WTC11 (cell line): ENCODE results near the gene PRSS23. TPM values are rescaled to one million over a fixed set of nuclear protein-coding genes. Genes with fewer than 3 reads are reported as not detected.

Experiments
- ATAC-seq: fragments of 200-7000 bp; cut with Tn5 transposase; 2 replicates; pipeline ENCODE4 v1.10.0; 2021; ENCODE audit warnings: mild to moderate bottlenecking, moderate library complexity
- CTCF ChIA-PET: fragments of 300-600 bp; sonication (Branson Sonifier 250); formaldehyde crosslinking; loops from one replicate; lab custom pipeline; 2021; ENCODE audit warnings: antibody characterized with exemption; lab: Charles Lee
- POLR2A ChIA-PET: fragments of 350-600 bp; sonication (Branson Sonifier 250); formaldehyde crosslinking; loops from one replicate; lab custom pipeline; 2021; ENCODE audit warnings: antibody characterized with exemption; lab: Charles Lee
- DNase-seq: peaks from one replicate; pipeline ENCODE4 v3.0.0; 2021; ENCODE audit warnings: low spot score
- H3K27ac Mint-ChIP-seq: 2 replicates; pipeline ENCODE4 v1.8.0; 2021; ENCODE audit warnings: mixed read lengths
- H3K27me3 Mint-ChIP-seq: 2 replicates; pipeline ENCODE4 v1.8.0; 2021; ENCODE audit warnings: low read depth, mild to moderate bottlenecking, moderate library complexity, mixed read lengths
- H3K36me3 Mint-ChIP-seq: 2 replicates; pipeline ENCODE4 v1.8.0; 2021; ENCODE audit warnings: mixed read lengths
- H3K4me1 Mint-ChIP-seq: 2 replicates; pipeline ENCODE4 v1.8.0; 2022; ENCODE audit warnings: mixed read lengths
- H3K4me3 Mint-ChIP-seq: 2 replicates; pipeline ENCODE4 v1.8.0; 2021; ENCODE audit warnings: mild to moderate bottlenecking, moderate library complexity, mixed read lengths
- H3K9me3 Mint-ChIP-seq: 2 replicates; pipeline ENCODE4 v1.8.0; 2021; ENCODE audit warnings: mixed read lengths
- AFF4 ChIP-seq: sonication (generic); formaldehyde crosslinking; IDR thresholded peaks from 2 replicates; pipeline ENCODE4 v1.8.1; 2023; ENCODE audit warnings: mild to moderate bottlenecking, missing genetic modification reagents, borderline replicate concordance
- ARID4B ChIP-seq: sonication (generic); formaldehyde crosslinking; IDR thresholded peaks from 2 replicates; pipeline ENCODE4 v1.8.0; 2023; ENCODE audit warnings: missing genetic modification reagents, mild to moderate bottlenecking, borderline replicate concordance
- ATF6 ChIP-seq: sonication (generic); formaldehyde crosslinking; IDR thresholded peaks from 2 replicates; pipeline ENCODE4 v1.8.1; 2023; ENCODE audit warnings: mild to moderate bottlenecking, missing genetic modification reagents
- CBFB ChIP-seq: sonication (generic); formaldehyde crosslinking; IDR thresholded peaks from 2 replicates; pipeline ENCODE4 v1.8.1; 2022; ENCODE audit warnings: mild to moderate bottlenecking, low read depth, missing genetic modification reagents
- CREM ChIP-seq: sonication (generic); formaldehyde crosslinking; IDR thresholded peaks from 2 replicates; pipeline ENCODE4 v1.8.1; 2022; ENCODE audit warnings: mild to moderate bottlenecking, missing genetic modification reagents, moderate library complexity
- E2F1 ChIP-seq: sonication (generic); formaldehyde crosslinking; IDR thresholded peaks from 2 replicates; pipeline ENCODE4 v1.8.0; 2022; ENCODE audit warnings: mild to moderate bottlenecking, missing genetic modification reagents
- HMGXB4 ChIP-seq: sonication (generic); formaldehyde crosslinking; IDR thresholded peaks from 2 replicates; pipeline ENCODE4 v1.8.1; 2023; ENCODE audit warnings: mild to moderate bottlenecking, moderate library complexity, missing genetic modification reagents
- JAZF1 ChIP-seq: fragments of 250-450 bp; sonication (Bioruptor Pico); IDR thresholded peaks from 2 replicates; pipeline ENCODE4 v1.9.0; 2021; ENCODE audit warnings: moderate library complexity, mild to moderate bottlenecking, inconsistent platforms
- MAX ChIP-seq: sonication (generic); formaldehyde crosslinking; IDR thresholded peaks from 2 replicates; pipeline ENCODE4 v1.8.0; 2022; ENCODE audit warnings: mild to moderate bottlenecking, missing genetic modification reagents
- NFE2L1 ChIP-seq: sonication (generic); formaldehyde crosslinking; IDR thresholded peaks from 2 replicates; pipeline ENCODE4 v1.8.1; 2023; ENCODE audit warnings: missing genetic modification reagents
- NR2C2 ChIP-seq: sonication (generic); formaldehyde crosslinking; IDR thresholded peaks from 2 replicates; pipeline ENCODE4 v1.8.0; 2022; ENCODE audit warnings: mild to moderate bottlenecking, missing genetic modification reagents
- OVOL2 ChIP-seq: fragments of 250-450 bp; sonication (Bioruptor Pico); IDR thresholded peaks from 2 replicates; pipeline ENCODE4 v1.9.0; 2021; ENCODE audit warnings: mild to moderate bottlenecking, borderline replicate concordance
- SMAD4 ChIP-seq: sonication (generic); formaldehyde crosslinking; IDR thresholded peaks from 2 replicates; pipeline ENCODE4 v1.8.0; 2022; ENCODE audit warnings: mild to moderate bottlenecking, missing genetic modification reagents
- TP53 ChIP-seq: sonication (generic); formaldehyde crosslinking; IDR thresholded peaks from 2 replicates; pipeline ENCODE4 v1.8.1; 2023; ENCODE audit warnings: mild to moderate bottlenecking, missing genetic modification reagents
- USF1 ChIP-seq: sonication (generic); formaldehyde crosslinking; IDR thresholded peaks from 2 replicates; pipeline ENCODE4 v1.8.0; 2022; ENCODE audit warnings: mild to moderate bottlenecking, missing genetic modification reagents
- ZMAT4 ChIP-seq: fragments of 250-450 bp; sonication (Bioruptor Pico); IDR thresholded peaks from 2 replicates; pipeline ENCODE4 v1.9.0; 2021; ENCODE audit warnings: mild to moderate bottlenecking
- ZNF121 ChIP-seq: sonication (generic); formaldehyde crosslinking; IDR thresholded peaks from 2 replicates; pipeline ENCODE4 v1.8.0; 2023; ENCODE audit warnings: missing genetic modification reagents
- ZSCAN18 ChIP-seq: fragments of 250-450 bp; sonication (Bioruptor Pico); IDR thresholded peaks from 2 replicates; pipeline ENCODE4 v2.1.2; 2022; ENCODE audit warnings: mild to moderate bottlenecking, moderate library complexity
- total RNA-seq: library from RNA; stranded (reverse); gene quantifications from 3 replicates; pipeline ENCODE4 v1.2.3, GENCODE V29; 2021

The PRSS23 gene
- total RNA-seq, 1 experiment from 2014 or later, result 4.2 TPM

- TF ChIP-seq E2F1 (no peak), ZSCAN18 (CRISPR knock-in tag) (no peak), CREM (CRISPR knock-in tag) (no peak), ARID4B (CRISPR knock-in tag) (no peak), TP53 (CRISPR knock-in tag) (no peak), SMAD4 (CRISPR knock-in tag) (no peak), NR2C2 (no peak), AFF4 (CRISPR knock-in tag) (no peak), HMGXB4 (no peak), CBFB (no peak)
These were observed 12.7 kb upstream of the PRSS23 start (continued) for GRCh38 chr11:86787656-86788055.

- no peak for ATAC-seq
- CTCF ChIA-PET, result no interaction called here
- no peak overlapping the region for H3K4me3 Mint-ChIP-seq
- DNase-seq, result no peak
- POLR2A ChIA-PET, result no interaction called here
- H3K4me1 Mint-ChIP-seq, result no peaks in the 10 kb centered on the region
- H3K9me3 Mint-ChIP-seq, result no peaks in the 10 kb centered on the region
- no peak overlapping the region for H3K27ac Mint-ChIP-seq
- TF ChIP-seq ATF6 (CRISPR knock-in tag) (no peak), JAZF1 (CRISPR knock-in tag) (no peak), USF1 (CRISPR knock-in tag) (no peak), ZNF121 (CRISPR knock-in tag) (no peak), ZMAT4 (CRISPR knock-in tag) (no peak), OVOL2 (CRISPR knock-in tag) (no peak), NFE2L1 (no peak), CREM (CRISPR knock-in tag) (no peak), HMGXB4 (no peak), MAX (CRISPR knock-in tag) (no peak)
- TF ChIP-seq, all 79 proteins: peak for 0
- H3K27me3 Mint-ChIP-seq, result peaks cover 3% of the 10 kb centered on the region; the same call in 1 of the 2 replicates
- no peaks in the 10 kb centered on the region for H3K36me3 Mint-ChIP-seq
These were observed 10.1 kb upstream of the PRSS23 start for GRCh38 chr11:86790195-86790725.
